ENCODE results near the gene RLN1. TPM values are rescaled to one million over a fixed set of nuclear protein-coding genes. Genes with fewer than 3 reads are reported as not detected.

Gene RLN1
- total and polyA plus RNA-seq, 10 of the 15 experiments (the other 5 are each of a cell fraction or from before 2014, with no cell fraction given): 0.80 to 2.8 (median 1.9) TPM

GRCh38 chr9:5301544-5301943 lies 38.1 kb downstream of the RLN1 start:
- FAIRE-seq (no peak), DNase-seq (ENCODE audit: low read depth, low spot score) (no peak), ATAC-seq (no peak)
- Histone ChIP-seq H3K4me2 (ENCODE audit: control insufficient read depth, insufficient read depth) (no peak overlapping the region), H3K9me3 (replicated peaks; ENCODE audit: control insufficient read depth, insufficient read depth, low read length) (no peaks in the 10 kb centered on the region; the same call in 2 of the 3 replicates), H3K4me1 (ENCODE audit: control insufficient read depth, insufficient read depth, low read length) (no peaks in the 10 kb centered on the region), H4K20me1 (ENCODE audit: control insufficient read depth, insufficient read depth) (no peaks in the 10 kb centered on the region), H2AFZ (ENCODE audit: control insufficient read depth, low read depth, low read length) (peak overlapping the region; percentile 15; the same call in 1 of the 2 replicates), H3K27me3 (replicated peaks in 1 of 2; ENCODE audit: control insufficient read depth in 2 of 2, insufficient read depth in 2 of 2, low read length in 1 of 2) (no peaks in the 10 kb centered on the region), H3K79me2 (ENCODE audit: control insufficient read depth, insufficient read depth, low read length) (no peaks in the 10 kb centered on the region), H3K9ac (ENCODE audit: control insufficient read depth, insufficient read depth, low read length) (no peak overlapping the region), H3K27ac (ENCODE audit: control insufficient read depth, insufficient read depth) (no peak overlapping the region), H3K36me3 (ENCODE audit: control insufficient read depth in 2 of 2, insufficient read depth in 2 of 2, low read length in 1 of 2) (no peaks in the 10 kb centered on the region), H3K4me3 (no peak overlapping the region)
- peak; percentile 39 for TF ChIP-seq RUNX3 (IDR thresholded peaks at IDR 0.05; ENCODE audit: low read length)
- no peak for TF ChIP-seq SMC3 (IDR thresholded peaks at IDR 0.05; ENCODE audit: borderline replicate concordance, low read length)
- no peak for TF ChIP-seq IKZF1 (conservative IDR thresholded peaks at IDR 0.05)
- no peak for TF ChIP-seq POLR2AphosphoS2 (IDR thresholded peaks at IDR 0.05; ENCODE audit: low read depth, low read length)
- TF ChIP-seq BACH1 (IDR thresholded peaks at IDR 0.05; ENCODE audit: borderline replicate concordance): no peak
- TF ChIP-seq ZNF592 (IDR thresholded peaks at IDR 0.05): no peak
- TF ChIP-seq TARDBP (IDR thresholded peaks at IDR 0.05; ENCODE audit: borderline replicate concordance): no peak
- no peak for TF ChIP-seq ZSCAN29 (IDR thresholded peaks at IDR 0.05)
- TF ChIP-seq MEF2A (IDR thresholded peaks at IDR 0.05; ENCODE audit: insufficient read depth, low read depth, low read length): no peak
- WGBS (ENCODE audit: insufficient coverage, insufficient replicate concordance, low lambda C conversion rate, missing lambda C conversion rate): 36% methylated on average over 4 of the region's 4 CpGs
- CTCF ChIA-PET: no interaction called here
- in situ Hi-C loops (cut with MboI) (no loop called here), intact Hi-C loops (cut with micrococcal nuclease; ENCODE audit: unreplicated experiment) (no loop called here)
- no TSS peak for BruUV-seq (replicated peaks)
- RAD21 ChIA-PET (ENCODE audit: unreplicated experiment): no interaction called here
- SMC1A ChIA-PET (ENCODE audit: uncharacterized antibody, unreplicated experiment): no interaction called here
- POLR2A ChIA-PET: no interaction called here
